Caki2 (cell line): ENCODE results near the gene PLXNA2. TPM values are rescaled to one million over a fixed set of nuclear protein-coding genes. Genes with fewer than 3 reads are reported as not detected.

ENCODE experiments used
- DNase-seq: peaks from one replicate; pipeline ENCODE4 v3.0.0-alpha.2; 2015; ENCODE audit warnings: low read depth
- in situ Hi-C: cut with HindIII; loops from 2 replicates; pipeline ENCODE4 v1.10.0; 2016; ENCODE audit warnings: low sequenced_read_pairs, low pct_unique_long_range_greater_than_20kb, mixed read lengths
- total RNA-seq: library from RNA; depleted of rRNA; stranded (reverse); fragments of >200 nt; shearing (Covaris generic); gene quantifications from 2 replicates; pipeline ENCODE4 v1.2.3, GENCODE V29; 2014; ENCODE audit warnings: low replicate concordance

PLXNA2 gene
- total RNA-seq, 1 experiment from 2014 or later, result 1.6 TPM

- DNase-seq, result no peak
- in situ Hi-C loops, result no loop called here
Measured at GRCh38 chr1:208198236-208198635, 45.9 kb downstream of the PLXNA2 start.

DNA sequence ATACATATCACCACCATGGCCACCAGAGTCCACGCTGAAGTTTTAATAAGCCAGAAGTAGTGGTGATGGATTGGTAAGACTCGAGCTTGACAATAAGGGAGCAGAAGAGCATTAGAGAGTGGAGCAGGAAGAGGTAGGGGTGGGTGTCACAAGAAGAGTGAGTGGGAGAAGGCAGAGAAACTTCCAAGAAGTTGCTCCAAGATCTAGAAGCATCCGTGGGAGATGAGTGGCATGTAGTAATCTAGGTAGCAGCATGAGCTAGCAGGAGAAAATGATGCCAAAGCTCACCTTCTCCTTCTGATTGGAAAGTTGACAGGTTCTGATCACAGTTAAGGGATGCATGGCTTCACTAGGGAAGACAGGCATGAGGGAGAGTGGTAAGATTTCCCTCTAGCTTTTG, 49.2 kb downstream of the PLXNA2 start:
- DNase-seq, result no peak
- in situ Hi-C loops, result no loop called here

DNA sequence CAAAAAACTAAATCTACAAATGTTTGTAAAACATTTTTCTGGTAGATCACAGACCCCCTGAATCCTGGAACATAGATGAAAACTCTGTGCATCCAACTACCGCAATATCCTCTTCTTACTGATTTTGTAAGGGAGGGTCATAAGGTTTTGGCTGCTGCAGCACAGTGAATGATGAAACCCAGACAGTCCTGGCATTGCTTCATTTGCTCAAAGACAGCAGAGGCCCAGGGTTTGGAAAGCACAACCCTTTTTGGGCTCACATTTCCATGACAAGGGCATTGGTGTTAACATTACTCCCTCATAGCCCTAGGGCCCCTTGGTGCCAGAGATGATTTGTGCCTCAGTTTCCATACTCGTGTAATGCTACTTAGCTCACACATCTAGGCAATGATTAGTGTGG, 51.2 kb downstream of the PLXNA2 start:
- in situ Hi-C loops, result no loop called here
- no peak for DNase-seq

DNA sequence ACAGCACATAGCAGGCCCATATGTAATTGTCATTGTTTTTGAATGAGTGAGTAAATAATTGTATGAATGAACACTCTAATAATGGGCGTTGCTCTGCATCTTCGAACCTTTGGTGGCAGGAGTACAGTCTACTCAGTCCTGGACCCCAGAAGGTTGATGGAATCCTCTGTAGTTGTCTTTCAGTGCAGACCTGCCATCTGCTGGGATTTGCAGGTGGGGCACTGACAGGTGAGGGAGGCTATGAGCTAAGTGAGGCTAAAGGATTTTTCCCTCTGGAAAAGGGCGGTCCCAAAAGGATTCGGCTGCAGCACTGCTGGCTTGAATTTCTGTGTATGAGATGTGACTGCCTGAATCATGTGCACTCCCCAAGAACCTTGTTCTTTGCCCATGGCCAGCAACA, 53.4 kb downstream of the PLXNA2 start:
- in situ Hi-C loops, result no loop called here
- DNase-seq, result no peak

- in situ Hi-C loops, result no loop called here
- no peak for DNase-seq
Measured at GRCh38 chr1:208189716-208190115, 54.5 kb downstream of the PLXNA2 start.

GRCh38 chr1:208189183-208189582, 55.0 kb downstream of the PLXNA2 start:
- in situ Hi-C loops, result no loop called here
- DNase-seq, result peak; percentile 43

DNA sequence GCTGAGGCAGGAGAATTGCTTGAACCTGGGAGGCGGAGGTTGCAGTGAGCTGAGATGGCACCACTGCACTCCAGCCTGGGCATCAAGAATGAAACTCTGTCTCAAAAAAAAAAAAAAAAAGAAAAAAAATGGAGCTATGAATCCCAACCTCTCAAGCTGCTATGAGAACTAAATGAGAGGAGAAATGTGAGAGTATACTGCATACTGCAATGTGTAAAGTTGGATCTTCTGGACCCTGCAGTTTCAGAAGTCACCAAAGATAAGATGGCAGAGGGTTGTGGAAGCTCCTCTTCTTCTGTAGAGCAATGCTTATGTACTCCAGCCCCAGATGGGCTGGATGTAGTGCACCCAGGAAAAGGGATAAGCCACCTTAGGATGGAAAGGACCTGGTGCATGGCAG, 55.6 kb downstream of the PLXNA2 start:
- in situ Hi-C loops, result no loop called here
- no peak for DNase-seq

GRCh38 chr1:208187499-208188041, 56.6 kb downstream of the PLXNA2 start:
- in situ Hi-C loops, result no loop called here
- DNase-seq, result no peak

GRCh38 chr1:208185801-208186231, 58.4 kb downstream of the PLXNA2 start:
- no peak for DNase-seq

DNA sequence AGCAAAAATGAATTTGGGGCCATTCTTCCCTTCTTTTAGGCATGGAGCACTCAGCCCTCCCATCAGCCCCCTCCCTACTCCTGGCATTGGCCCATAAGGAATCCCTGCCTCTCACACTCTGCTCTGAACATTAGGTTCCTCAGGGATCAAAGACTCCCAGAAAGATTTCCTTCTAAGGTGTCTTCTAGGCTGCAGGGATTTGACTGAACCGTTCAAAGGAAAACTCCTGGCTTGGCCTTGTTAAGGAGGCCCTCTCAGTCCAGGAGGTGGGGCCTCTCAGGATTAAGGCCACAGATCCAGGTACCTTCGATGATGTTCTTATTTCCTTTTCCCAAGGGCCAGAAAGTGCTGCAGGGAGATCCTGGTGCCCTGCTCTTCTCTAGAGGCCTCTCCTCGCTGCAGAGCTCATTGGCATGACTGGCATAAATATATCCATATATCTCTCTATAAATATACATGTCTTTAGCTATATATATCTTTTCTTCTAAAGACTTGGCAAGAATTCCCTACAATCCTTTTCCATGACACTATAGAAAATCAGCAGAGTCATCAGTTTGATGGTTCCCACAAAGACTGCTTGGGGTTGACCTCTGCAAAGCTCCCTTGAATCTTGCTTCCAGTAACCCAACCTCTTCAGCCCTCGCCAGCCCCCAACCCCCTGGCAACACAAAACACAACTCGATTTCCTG, 59.1 kb downstream of the PLXNA2 start:
- no peak for DNase-seq
- in situ Hi-C loops, result no loop called here

More at GRCh38 chr1:208185801-208186231, 58.4 kb downstream of the PLXNA2 start:
- in situ Hi-C loops, result no loop called here

GRCh38 chr1:208183977-208184911, 59.9 kb downstream of the PLXNA2 start:
- in situ Hi-C loops, result no loop called here

GRCh38 chr1:208182880-208183645, 61.1 kb downstream of the PLXNA2 start:
- DNase-seq, result no peak
- in situ Hi-C loops, result no loop called here

More at GRCh38 chr1:208183977-208184911, 59.9 kb downstream of the PLXNA2 start:
- DNase-seq, result peak; percentile 95

- in situ Hi-C loops, result no loop called here
- DNase-seq, result no peak
Measured at GRCh38 chr1:208181364-208181763, 62.8 kb downstream of the PLXNA2 start.

- no peak for DNase-seq
- in situ Hi-C loops, result no loop called here
Measured at GRCh38 chr1:208180421-208180820, 63.8 kb downstream of the PLXNA2 start.

- no peak for DNase-seq
- in situ Hi-C loops, result no loop called here
Measured at GRCh38 chr1:208179961-208180409, 64.2 kb downstream of the PLXNA2 start.

DNA sequence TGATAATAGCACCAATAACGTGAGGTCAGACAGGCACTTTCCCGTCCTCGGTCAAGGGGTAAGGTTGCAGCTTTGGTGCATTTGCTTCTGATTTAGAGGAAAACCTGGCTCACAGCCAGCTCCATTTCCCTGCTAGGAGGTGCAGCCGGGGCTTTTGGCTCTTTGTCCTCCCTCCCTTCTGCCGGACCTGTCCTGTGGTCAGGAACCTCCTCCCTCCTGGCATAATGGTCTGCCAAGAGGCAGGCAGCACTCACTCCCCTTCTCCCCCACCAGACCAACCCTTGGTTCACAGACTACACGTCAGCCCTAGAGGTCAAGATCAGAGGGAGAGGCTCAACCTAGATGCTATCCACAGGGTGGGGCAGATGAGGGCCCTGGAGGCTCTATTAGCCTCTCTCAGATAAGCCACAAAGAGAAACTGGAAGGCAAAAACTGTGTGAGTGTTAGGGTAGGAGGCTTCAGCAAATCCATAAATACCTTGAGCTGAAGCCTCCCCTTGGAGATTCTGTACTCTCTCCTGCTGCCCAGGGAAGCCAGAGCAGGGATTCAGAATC, 64.8 kb downstream of the PLXNA2 start:
- in situ Hi-C loops, result no loop called here
- DNase-seq, result peak; percentile 4

- in situ Hi-C loops, result no loop called here
Measured at GRCh38 chr1:208178091-208178529, 66.1 kb downstream of the PLXNA2 start.

DNA sequence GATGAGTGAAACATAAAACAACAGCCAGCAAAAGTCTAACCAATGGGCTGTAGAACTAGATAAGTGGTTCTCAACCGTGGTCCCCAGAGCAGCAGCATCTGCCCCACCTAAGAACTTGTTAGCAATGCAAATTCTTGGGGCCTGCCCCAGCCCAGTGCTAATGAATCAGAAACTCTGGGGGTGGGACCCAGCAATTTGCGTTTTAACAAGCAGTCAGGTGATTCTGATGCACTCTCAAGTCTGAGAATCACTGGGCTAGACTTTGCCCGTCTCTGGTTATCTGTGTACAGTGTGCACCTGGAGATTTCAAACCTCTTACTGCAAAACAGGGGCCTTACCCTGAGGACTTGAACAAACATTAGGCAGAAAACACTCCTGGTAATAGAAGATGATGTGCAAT, 66.5 kb downstream of the PLXNA2 start:
- in situ Hi-C loops, result no loop called here
- DNase-seq, result no peak

More at GRCh38 chr1:208178091-208178529, 66.1 kb downstream of the PLXNA2 start:
- no peak for DNase-seq
